ENCODE results near the gene KCNJ1. TPM values are rescaled to one million over a fixed set of nuclear protein-coding genes. Genes with fewer than 3 reads are reported as not detected.

Gene KCNJ1
- total and polyA plus RNA-seq, 10 of the 15 experiments (the other 5 are each of a cell fraction or from before 2014, with no cell fraction given) = not detected

GRCh38 chr11:128830290-128831173, 36.6 kb downstream of the KCNJ1 start (continued):
- TF ChIP-seq SIN3A (IDR thresholded peaks at IDR 0.05; ENCODE audit: low read depth, low read length) = no peak
- TF ChIP-seq SP1 (IDR thresholded peaks at IDR 0.05; ENCODE audit: low read depth, low read length) = no peak
- TF ChIP-seq HDAC2 (IDR thresholded peaks at IDR 0.05) = no peak
- no peak for TF ChIP-seq JUNB (IDR thresholded peaks at IDR 0.05)
- TF ChIP-seq REST (IDR thresholded peaks at IDR 0.05; ENCODE audit: low read depth, low read length) = no peak
- TF ChIP-seq HCFC1 (IDR thresholded peaks at IDR 0.05; ENCODE audit: low read length) = no peak
- peak; percentile 75; the same call in 1 of the 2 replicates for TF ChIP-seq ZNF592 (IDR thresholded peaks at IDR 0.05)
- no peak for TF ChIP-seq SMAD5 (IDR thresholded peaks at IDR 0.05; ENCODE audit: low read depth)
- no peak for TF ChIP-seq CHD1 (IDR thresholded peaks at IDR 0.05; ENCODE audit: low read depth, low read length)
- peak; percentile 87 for TF ChIP-seq DPF2 (IDR thresholded peaks at IDR 0.05)
- TF ChIP-seq USF2 (IDR thresholded peaks at IDR 0.05; ENCODE audit: borderline replicate concordance, low read depth, low read length) = no peak; the same call in 1 of the 2 replicates
- peak; percentile 23; the same call in 1 of the 2 replicates for TF ChIP-seq NKRF (conservative IDR thresholded peaks at IDR 0.05)
- peak; percentile 94 to 96 for TF ChIP-seq IKZF2 (IDR thresholded peaks at IDR 0.05)
- TF ChIP-seq CREM (IDR thresholded peaks at IDR 0.05; ENCODE audit: low read depth) = no peak
- TF ChIP-seq POU2F2 (IDR thresholded peaks at IDR 0.05; ENCODE audit: borderline replicate concordance, low read depth, low read length) = no peak
- TF ChIP-seq CHD2 (IDR thresholded peaks at IDR 0.05; ENCODE audit: borderline replicate concordance, low read depth, low read length) = peak; percentile 17; the same call in 1 of the 2 replicates
- no peak for TF ChIP-seq ZNF622 (IDR thresholded peaks at IDR 0.05)
- no peak for TF ChIP-seq KAT2A (conservative IDR thresholded peaks at IDR 0.05; ENCODE audit: control insufficient read depth, low read depth, low read length)
- TF ChIP-seq ZBED1 (IDR thresholded peaks at IDR 0.05; ENCODE audit: borderline replicate concordance) = no peak
- no peak for TF ChIP-seq FOXM1 (IDR thresholded peaks at IDR 0.05; ENCODE audit: low read depth, low read length)
- no peak for TF ChIP-seq RBBP5 (conservative IDR thresholded peaks at IDR 0.05)

Data from GM12878 (cell line).